PC-9 (cell line): ENCODE measurements around the gene SDHA.

Experiments used
- CTCF ChIP-seq: fragments of 200-600 bp; sonication (generic); conservative IDR thresholded peaks from 2 replicates; pipeline ENCODE4 v1.6.1; 2017; ENCODE audit warnings: mixed run types, antibody characterized with exemption, mild to moderate bottlenecking, moderate library complexity
- EZH2 ChIP-seq: fragments of 200-600 bp; sonication (generic); IDR thresholded peaks from 2 replicates; pipeline ENCODE4 v1.8.0; 2017; ENCODE audit warnings: antibody characterized with exemption, low read depth

GRCh38 chr5:278646-279045 lies 60.5 kb downstream of the SDHA start:
- TF ChIP-seq CTCF, result no peak
- TF ChIP-seq EZH2, result no peak
